Measurements from ENCODE around the gene FCER1G.
"Not testable (repeated sequence)": the region's sequence is repeated elsewhere in the genome, so short reads cannot be mapped to it uniquely, and the experiment has no call there.

The FCER1G gene

DNA sequence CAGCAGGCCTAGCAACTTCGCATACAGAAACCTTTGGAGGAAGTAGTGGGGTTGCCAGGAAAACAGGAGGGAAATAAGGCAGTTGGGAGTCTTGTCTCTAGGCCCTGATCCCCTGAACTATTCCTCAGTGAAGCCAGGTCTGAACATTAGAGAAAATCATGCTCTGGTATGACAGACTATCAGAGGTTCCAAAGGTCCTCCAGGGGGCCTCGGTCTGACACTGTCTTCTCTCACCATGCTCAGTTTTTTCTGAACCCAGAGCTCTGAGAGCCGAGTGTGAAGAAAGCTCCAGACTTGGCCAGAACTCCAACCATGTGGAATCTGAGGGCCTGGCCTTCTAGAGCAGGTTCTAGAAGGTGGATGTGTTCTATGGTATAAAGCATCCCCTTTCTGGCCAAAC lies 14.8 kb downstream of the FCER1G start:
- no peak for DNase-seq (ENCODE audit: low read depth in 2 of 2)

GRCh38 chr1:161230762-161231161 lies 15.7 kb downstream of the FCER1G start:
- no peak for DNase-seq (ENCODE audit: low read depth in 2 of 2)

DNA sequence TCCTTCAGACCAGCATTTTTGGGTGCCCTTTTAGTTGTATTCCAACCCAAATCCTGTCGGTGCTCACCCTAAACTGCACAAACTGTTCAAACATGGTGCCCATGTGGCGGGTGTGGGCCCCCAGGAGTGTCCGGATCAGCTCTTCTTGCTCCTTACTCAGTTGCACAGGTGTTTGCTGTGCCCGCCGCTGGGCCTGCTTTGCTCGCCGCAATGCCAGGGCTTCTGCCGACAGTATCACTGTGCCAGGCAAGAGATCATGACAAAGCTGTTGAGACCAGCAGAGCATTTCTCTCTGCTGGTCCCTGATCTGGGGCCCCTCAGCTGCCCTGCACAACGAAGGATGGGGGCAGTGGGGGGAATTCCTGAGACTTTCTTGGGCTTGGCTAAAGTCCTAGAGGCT lies 18.0 kb downstream of the FCER1G start:
- DNase-seq (ENCODE audit: low read depth in 2 of 2): no peak

GRCh38 chr1:161235957-161236775 lies 21.1 kb downstream of the FCER1G start:
- DNase-seq (ENCODE audit: low read depth in 2 of 2): no peak

- DNase-seq (ENCODE audit: low read depth in 2 of 2): no peak
These were observed 23.0 kb downstream of the FCER1G start, which contains the start of gene NR1I3 for GRCh38 chr1:161238039-161238473. NR1I3 (minus strand) TSS chr1:161238203; CDS start chr1:161236565, 1,638 bp downstream.

DNA sequence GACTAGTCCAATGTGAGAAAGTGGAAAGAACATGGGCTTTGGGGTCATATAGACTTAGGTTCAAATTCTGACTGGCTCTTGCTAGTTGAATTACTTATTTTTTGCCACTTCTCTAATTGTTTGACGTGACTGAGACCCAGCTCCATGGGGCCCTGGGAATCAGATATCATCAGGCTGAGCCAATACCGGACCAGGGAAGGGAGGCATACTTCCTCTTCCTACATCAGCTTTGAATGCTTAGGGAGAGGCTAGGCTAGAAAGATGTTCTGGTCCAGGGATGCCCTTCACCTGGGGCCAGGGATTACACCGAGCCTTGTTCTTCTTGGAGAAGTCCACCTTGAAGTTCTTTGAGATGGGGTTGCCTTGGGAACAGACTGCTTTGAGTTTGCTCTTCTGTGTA lies 26.6 kb downstream of the FCER1G start:
- no peak for DNase-seq (ENCODE audit: low read depth in 2 of 2)

DNA sequence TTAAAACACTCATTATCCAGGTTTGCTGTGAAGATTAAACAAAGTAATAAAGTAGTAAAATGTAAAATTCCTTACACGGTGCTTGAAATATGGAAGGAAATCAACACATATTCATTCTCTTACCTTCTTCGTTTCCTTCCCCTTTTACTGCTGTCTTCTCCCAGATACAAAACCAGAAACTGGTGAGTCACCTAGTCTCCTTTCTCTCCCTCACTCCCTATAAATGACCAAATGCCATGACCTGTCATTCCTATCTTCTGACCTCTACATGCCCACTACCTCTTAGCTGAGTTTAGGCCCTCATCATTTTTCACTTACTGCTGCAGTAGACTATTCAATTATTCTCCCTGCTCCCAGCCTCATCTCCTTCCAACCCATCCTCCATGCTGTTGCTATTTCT lies 27.2 kb downstream of the FCER1G start:
- no peak for DNase-seq (ENCODE audit: low read depth in 2 of 2)

GRCh38 chr1:161244888-161245287 lies 29.8 kb downstream of the FCER1G start:
- DNase-seq (ENCODE audit: low read depth in 2 of 2): no peak

- not testable (repeated sequence) for DNase-seq (ENCODE audit: low read depth in 2 of 2)
These were observed 35.0 kb downstream of the FCER1G start for GRCh38 chr1:161250100-161250499.

DNA sequence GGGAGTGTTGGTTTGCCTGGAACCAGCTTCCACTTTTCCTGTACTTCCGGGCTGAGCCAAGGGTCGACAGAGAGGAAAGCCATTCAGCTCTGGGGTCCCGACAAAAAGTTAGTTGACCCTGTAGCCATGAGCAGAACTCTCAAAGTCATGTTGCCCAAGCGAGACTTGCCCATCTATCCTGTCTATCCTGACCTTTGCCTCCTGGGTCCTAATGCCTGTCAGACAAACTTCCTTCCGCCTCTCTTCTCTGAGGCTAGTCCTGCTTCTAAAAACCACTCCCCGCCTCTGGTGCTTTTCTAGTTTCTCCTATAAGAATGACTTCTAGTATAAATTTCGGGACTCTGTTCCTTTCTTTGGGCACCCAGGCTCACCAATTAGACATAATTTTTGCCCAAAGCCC lies 35.7 kb downstream of the FCER1G start:
- no peak for DNase-seq (ENCODE audit: low read depth in 2 of 2)

DNA sequence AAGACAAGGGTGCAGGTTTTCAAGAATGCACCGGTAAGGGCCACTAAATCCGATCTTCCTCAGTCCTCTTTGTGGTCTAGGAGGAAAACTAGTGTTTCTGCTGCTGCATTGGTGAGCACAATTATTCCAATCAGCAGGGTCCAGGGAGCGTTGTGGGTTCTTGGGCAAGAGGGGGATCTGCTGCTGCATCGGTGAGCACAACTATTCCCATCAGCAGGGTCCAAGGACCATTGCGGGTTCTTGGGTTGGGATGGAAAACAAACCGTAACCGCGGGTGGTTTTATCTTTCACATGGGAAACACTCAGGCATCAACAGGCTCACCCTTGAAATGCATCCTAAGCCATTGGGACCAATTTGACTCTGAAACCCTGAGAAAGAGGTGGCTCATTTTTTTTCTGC lies 36.5 kb downstream of the FCER1G start:
- no peak for DNase-seq (ENCODE audit: low read depth in 2 of 2)

- not testable (repeated sequence) for DNase-seq (ENCODE audit: low read depth in 2 of 2)
These were observed 40.2 kb downstream of the FCER1G start for GRCh38 chr1:161255302-161255701.

DNA sequence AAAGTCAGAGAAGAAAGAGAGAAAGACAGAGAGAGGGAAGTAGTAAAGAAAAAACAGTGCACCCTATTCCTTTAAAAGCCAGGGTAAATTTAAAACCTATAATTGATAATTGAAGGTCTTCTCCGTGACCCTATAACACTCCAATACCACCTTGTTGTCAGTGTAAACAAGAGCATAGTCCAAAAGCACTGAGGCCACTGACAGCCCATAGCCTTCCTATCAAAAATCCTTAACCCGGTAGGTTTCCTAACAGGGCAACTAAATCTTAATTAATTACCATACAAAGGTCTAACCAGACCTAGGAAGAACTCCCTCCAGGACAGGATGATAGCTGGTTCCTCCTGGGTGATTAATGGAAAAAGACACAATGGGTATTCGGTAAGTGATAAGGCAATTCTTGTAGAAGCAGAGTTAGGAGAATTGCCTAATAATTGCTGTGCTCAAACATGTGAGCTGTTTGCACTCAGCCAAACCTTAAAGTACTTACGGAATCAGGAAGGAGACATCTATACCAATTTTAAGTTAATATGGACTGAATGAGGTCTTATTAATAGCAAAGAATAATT lies 40.9 kb downstream of the FCER1G start:
- not testable (repeated sequence) for DNase-seq (ENCODE audit: low read depth in 2 of 2)

DNA sequence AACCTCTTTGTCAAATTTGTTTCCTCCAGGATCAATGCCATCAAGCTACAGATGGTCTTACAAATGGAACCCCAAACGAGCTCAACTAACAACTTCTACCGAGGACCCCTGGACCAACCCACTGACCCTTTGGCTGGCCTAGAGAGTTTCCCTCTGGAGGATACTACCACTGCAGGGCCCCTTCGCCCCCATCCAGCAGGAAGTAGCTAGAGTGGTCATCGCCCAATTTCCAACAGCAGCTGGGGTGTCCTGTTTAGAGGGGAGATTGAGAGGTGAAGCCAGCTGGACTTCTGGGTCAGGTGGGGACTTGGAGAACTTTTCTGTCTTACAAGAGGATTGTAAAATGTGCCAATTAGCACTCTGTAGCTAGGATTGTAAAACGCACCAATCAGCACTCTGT lies 42.0 kb downstream of the FCER1G start:
- DNase-seq (ENCODE audit: low read depth in 2 of 2): not testable (repeated sequence)

GRCh38 chr1:161258439-161259344 lies 43.6 kb downstream of the FCER1G start, which contains the start of gene PCP4L1:
PCP4L1 (plus strand) TSS chr1:161258745; CDS start chr1:161258975, 230 bp downstream.
- peak; percentile 2 to 7 for DNase-seq (ENCODE audit: low read depth in 2 of 2)

DNA sequence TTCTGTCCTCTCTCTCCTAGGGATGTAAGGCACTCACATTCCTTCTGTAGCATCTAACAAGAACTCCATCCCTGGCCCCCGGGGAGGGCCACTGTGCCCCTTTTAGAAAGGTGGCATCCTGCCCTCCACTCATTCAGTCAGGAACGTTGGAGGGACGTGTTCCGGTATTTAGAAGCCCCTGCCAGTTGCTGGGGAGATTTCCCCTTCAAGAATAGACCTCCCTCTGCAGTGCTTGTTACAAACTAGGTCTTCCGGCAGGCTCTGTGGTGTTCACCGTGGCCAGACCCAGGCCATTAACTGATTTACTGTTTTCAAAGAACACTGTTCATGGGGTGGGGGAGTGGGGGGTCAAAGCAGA lies 44.2 kb downstream of the FCER1G start:
- DNase-seq (ENCODE audit: low read depth in 2 of 2): no peak

- no peak for DNase-seq (ENCODE audit: low read depth in 2 of 2)
These were observed 44.7 kb downstream of the FCER1G start for GRCh38 chr1:161259765-161260164.

DNA sequence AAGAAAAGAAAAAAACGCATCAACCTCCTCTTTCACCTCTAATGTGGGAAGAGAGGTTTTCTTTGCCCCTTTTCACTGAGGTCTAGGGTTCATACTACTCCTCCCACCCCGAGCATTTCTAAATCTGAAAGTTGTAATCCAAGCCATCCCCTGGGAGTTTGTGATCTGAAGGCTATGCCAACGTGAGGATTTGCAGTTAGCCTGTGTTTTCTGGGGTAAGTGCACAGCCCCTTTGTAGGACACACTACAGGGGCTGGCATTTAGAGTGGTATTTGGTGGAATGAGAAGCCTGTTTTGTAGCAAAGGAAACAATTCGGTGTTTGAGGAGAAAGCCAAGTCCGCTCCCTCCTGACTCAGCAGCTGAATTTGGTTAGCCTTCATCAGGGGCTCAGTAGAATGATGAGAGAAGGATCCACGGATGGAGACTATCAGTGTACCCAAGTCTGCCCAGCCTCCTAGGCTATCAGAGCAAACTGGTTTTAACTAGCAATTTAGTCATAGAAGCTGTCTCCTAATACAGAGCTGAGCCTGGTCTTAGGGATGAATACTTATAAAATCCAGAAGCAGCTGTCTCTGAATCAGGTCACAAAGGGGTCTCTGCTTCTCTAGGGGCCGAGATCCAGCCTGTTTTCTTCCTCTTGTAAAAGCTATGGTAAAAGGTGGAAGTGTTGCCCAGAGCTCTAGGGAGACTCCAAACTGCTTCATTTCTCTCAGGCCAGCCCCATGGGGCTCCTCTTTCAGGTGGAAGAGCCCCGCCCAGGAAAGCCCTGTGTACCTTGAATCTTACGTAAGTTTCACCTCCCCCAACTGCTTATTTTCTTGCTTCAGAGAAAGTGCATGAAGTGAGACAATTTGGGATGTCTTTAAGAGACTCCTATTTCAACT lies 45.5 kb downstream of the FCER1G start:
- DNase-seq (ENCODE audit: low read depth in 2 of 2): no peak

DNA sequence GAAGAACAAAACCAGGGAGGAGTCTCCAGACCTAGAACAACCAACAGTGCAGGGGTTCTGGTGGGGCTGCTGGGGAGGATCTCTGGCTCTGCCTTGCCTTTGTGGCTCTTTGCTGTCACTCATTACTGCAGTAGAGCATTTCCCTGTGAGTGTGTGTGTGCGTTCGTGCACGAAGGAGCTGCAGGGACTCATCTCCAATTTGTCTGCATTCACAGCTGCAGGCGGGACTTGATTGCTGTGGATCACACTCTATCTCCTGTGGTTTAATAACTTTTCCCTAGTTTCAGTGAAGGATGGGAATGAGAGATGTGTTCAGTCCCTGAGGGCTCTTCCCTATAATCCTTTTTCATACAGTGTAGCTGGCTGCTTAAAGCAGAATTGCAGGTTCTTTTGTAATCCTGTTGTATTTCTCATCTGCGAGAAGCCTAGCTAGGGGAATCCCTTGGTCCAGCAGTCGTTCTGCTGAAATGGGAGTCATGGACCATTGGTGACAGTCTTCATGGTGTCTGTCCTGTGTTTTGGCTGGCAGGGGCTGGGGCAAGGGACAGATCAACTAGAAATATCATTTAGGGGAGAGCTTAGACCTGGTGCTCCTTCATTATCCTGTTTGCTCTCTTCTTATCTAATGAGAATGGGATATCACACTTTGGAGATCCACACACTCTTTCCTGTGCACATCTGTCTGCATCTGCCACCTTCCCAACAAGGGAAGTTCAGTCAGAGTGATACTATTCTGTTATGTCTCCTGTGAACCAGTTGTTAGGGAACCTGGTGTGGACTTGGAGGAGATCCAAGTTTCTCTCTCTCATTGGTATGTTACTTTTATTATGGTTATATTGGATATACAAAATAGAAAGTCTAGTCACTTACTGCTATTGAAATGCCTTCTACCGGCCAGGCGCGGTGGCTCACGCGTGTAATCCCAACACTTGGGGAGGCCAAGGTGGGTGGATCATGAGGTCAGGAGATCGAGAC lies 46.5 kb downstream of the FCER1G start:
- no peak for DNase-seq (ENCODE audit: low read depth in 2 of 2)

DNA sequence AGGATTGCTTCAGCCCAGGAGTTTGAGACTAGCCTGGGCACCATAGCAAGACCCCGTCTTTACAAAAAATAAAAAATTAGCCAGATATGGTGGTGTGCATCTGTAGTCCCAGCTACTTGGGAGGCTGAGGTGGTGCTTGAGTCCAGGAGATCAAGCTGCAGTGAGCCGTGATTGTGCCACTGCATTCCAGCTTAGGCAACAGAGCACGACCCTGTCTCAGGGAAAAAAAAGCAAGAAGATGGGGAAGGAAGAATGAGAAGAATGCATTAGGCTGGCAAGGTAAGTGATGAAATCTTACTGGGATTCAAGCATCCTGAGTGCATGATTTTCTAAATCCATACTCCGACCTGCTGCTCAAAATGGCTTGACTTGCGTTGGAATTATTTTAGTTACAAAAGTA lies 50.2 kb downstream of the FCER1G start:
- no peak for DNase-seq (ENCODE audit: low read depth in 2 of 2)

All from fibroblast of skin of left biceps (primary cell).